Ovary (tissue), 3 donors: Measurements from ENCODE around the gene CHD5.

Experiments used
- EP300 ChIP-seq: sonication (generic); formaldehyde crosslinking; IDR thresholded peaks from one replicate; pipeline ENCODE4 v1.6.1; 2017; ENCODE audit warnings: antibody characterized with exemption
- TF ChIP-seq, protein P1 (sequence below), 3 donors: fragments of 450-650 bp in 2 of 3; fragments of 200-600 bp in 1 of 3; IDR thresholded peaks; one replicate each; pipeline versions ENCODE4 v1.5.1 to v1.8.0; 2016 to 2022; ENCODE audit warnings: antibody characterized with exemption in 3 of 3, mild to moderate bottlenecking in 1 of 3
- donor health status: DM: no; HTN: no; CAD: no.

DNA sequence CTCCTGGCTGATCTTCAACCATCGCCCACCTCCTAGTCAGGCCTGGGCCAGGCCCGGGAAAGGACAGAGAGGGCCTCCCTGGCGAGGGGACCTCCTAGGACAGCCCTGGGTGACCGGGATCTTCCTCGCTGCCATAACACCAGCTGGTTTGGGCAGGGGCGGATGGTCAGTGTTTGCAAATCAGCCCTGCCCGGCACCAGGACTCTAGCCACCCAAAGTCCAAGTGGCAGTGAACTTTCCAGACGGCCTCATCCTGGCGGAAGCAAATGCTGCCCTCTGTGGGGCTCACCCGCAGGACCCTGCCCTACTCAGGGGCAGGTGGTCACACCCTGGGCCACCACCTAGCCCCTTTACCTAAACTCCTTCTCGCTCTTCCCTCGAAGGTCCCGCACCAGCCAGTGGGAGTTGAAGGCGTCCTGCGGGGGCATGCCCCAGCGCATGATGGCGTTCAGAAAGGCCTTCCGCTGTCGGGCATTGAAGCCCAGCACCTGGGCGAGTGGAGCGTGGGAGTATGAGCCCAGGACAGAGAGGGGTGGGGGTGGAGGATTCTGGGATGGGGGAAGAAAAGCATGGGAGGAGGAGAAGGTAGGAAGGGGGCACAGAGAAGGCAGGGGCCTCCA lies 55.3 kb downstream of the CHD5 start:
- TF ChIP-seq, protein P1, sequence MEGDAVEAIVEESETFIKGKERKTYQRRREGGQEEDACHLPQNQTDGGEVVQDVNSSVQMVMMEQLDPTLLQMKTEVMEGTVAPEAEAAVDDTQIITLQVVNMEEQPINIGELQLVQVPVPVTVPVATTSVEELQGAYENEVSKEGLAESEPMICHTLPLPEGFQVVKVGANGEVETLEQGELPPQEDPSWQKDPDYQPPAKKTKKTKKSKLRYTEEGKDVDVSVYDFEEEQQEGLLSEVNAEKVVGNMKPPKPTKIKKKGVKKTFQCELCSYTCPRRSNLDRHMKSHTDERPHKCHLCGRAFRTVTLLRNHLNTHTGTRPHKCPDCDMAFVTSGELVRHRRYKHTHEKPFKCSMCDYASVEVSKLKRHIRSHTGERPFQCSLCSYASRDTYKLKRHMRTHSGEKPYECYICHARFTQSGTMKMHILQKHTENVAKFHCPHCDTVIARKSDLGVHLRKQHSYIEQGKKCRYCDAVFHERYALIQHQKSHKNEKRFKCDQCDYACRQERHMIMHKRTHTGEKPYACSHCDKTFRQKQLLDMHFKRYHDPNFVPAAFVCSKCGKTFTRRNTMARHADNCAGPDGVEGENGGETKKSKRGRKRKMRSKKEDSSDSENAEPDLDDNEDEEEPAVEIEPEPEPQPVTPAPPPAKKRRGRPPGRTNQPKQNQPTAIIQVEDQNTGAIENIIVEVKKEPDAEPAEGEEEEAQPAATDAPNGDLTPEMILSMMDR (IDR thresholded peaks at IDR 0.05) = no peak
- TF ChIP-seq EP300 = no peak
